Thyroid gland (tissue), 4 donors: ENCODE measurements around the gene CNTLN. TPM values are rescaled to one million over a fixed set of nuclear protein-coding genes. Genes with fewer than 3 reads are reported as not detected.

Experiments used
- DNase-seq, 2 donors: peaks; one replicate each; pipeline ENCODE4 v3.0.0-alpha.2; 2019
- H3K27ac ChIP-seq, 3 donors: fragments of 200-600 bp; sonication (generic); 1 replicate in 2 of 3; 2 replicates in 1 of 3; pipeline ENCODE4 v1.5.1; 2016 to 2019; ENCODE audit warnings: mild to moderate bottlenecking in 1 of 3, moderate library complexity in 1 of 3
- H3K27me3 ChIP-seq: fragments of 200-600 bp; sonication (generic); one replicate; pipeline ENCODE4 v1.5.1; 2019
- H3K36me3 ChIP-seq, 2 donors: fragments of 200-600 bp; sonication (generic); one replicate each; pipeline ENCODE4 v1.5.1; 2016 to 2019
- H3K4me1 ChIP-seq, 2 donors: fragments of 200-600 bp; sonication (generic); one replicate each; pipeline ENCODE4 v1.5.1; 2017 to 2019
- H3K4me3 ChIP-seq, 3 donors: fragments of 200-600 bp; sonication (generic); replicated peaks in 1 of 3; 1 replicate in 2 of 3; 2 replicates in 1 of 3; pipeline ENCODE4 v1.5.1; 2016; ENCODE audit warnings: mild to moderate bottlenecking in 1 of 3
- H3K9me3 ChIP-seq: fragments of 200-600 bp; sonication (generic); one replicate; pipeline ENCODE4 v1.5.1; 2017
- POLR2A ChIP-seq, 2 donors: fragments of 450-650 bp; IDR thresholded peaks; one replicate each; pipeline ENCODE4 v1.6.1; 2017; ENCODE audit warnings: antibody characterized with exemption in 2 of 2, mild to moderate bottlenecking in 2 of 2, moderate library complexity in 1 of 2
- WGBS, 2 donors: methylation state at CpG; one replicate each; pipeline ENCODE4 v1.1.5; 2017; 5-methylcytosine and 5-hydroxymethylcytosine counted together
- intact Hi-C: fragments of 100-400 bp; cut with DNase I; formaldehyde crosslinking; loops from one replicate; pipeline ENCODE4 v1.15.1; 2023
- small RNA-seq: library from RNA; depleted of rRNA; stranded (forward); fragments of <200 nt; gene quantifications from one replicate; pipeline ENCODE3, GENCODE V24; 2016
- total RNA-seq, 4 donors: library from RNA; depleted of rRNA; stranded (reverse); fragments of >200 nt; gene quantifications; one replicate each; pipeline ENCODE4 v1.2.3, GENCODE V29; 2016
- TF ChIP-seq, protein P1 (sequence below), 6 experiments: fragments of 200-600 bp in 3 of 6; fragments of 450-650 bp in 3 of 6; sonication (generic) in 3 of 6; IDR thresholded peaks; one replicate each; pipeline ENCODE4 v1.5.1; 2016 to 2019; ENCODE audit warnings: antibody characterized with exemption in 6 of 6, mild to moderate bottlenecking in 2 of 6, inconsistent platforms in 1 of 6, moderate library complexity in 1 of 6

Gene CNTLN
- total RNA-seq, 4 donors from 2014 or later: 10.0 to 16.1 (median 12.2) TPM

DNA sequence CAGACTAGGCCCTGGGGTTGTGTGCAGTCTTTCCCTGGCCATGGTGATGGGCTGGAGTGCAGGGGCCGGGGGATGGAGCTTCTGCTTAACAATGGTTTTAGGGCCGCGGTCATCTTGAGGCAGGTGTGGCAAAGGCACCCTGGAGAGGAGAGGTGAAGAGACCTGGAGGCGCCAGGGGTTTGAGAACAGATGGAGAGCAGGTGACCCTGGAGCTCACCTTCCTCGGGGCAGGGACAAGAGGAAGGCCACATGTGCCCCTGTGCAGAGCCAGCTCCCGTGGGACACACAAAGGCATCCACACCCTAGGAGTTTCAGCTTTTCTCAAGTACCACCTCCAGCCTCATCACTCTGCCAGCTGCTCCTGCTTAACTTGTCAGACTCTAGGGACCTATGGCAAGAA lies 397.6 kb downstream of the CNTLN start:
- H3K4me1 ChIP-seq: no peaks in the 10 kb centered on the region
- no peak overlapping the region for H3K4me3 ChIP-seq
- DNase-seq: no peak
- TF ChIP-seq, protein P1, sequence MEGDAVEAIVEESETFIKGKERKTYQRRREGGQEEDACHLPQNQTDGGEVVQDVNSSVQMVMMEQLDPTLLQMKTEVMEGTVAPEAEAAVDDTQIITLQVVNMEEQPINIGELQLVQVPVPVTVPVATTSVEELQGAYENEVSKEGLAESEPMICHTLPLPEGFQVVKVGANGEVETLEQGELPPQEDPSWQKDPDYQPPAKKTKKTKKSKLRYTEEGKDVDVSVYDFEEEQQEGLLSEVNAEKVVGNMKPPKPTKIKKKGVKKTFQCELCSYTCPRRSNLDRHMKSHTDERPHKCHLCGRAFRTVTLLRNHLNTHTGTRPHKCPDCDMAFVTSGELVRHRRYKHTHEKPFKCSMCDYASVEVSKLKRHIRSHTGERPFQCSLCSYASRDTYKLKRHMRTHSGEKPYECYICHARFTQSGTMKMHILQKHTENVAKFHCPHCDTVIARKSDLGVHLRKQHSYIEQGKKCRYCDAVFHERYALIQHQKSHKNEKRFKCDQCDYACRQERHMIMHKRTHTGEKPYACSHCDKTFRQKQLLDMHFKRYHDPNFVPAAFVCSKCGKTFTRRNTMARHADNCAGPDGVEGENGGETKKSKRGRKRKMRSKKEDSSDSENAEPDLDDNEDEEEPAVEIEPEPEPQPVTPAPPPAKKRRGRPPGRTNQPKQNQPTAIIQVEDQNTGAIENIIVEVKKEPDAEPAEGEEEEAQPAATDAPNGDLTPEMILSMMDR (IDR thresholded peaks at IDR 0.05): no peak
- TF ChIP-seq POLR2A (IDR thresholded peaks at IDR 0.05): no peak
- intact Hi-C loops: no loop called here
- no peaks in the 10 kb centered on the region for H3K27me3 ChIP-seq
- WGBS, 2 donors: 57 to 81% methylated on average over 6 of the region's 6 CpGs
- H3K27ac ChIP-seq: no peak overlapping the region
- H3K36me3 ChIP-seq: no peaks in the 10 kb centered on the region
- H3K9me3 ChIP-seq: no peaks in the 10 kb centered on the region

DNA sequence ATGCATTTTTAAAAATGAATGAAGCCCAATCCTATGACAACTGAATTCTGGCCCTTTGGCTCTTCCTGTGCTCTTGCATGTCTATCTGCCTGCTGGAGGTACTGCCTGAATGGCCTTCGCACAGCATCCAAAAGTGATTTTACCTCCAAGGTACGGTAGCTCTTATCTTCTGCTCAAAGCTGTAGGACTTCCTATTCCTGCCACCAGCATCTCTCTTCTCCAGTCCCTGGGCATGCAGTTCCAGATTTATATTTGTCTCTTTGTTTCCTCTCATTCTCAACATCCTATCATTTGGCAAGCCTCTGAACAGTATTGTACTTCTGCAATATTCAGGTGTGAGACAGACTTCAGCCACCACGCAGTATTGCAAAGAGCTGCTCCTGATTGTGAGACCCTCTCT lies 400.3 kb downstream of the CNTLN start:
- Histone ChIP-seq H3K27ac (no peak overlapping the region), H3K4me1 (no peaks in the 10 kb centered on the region), H3K36me3 (no peaks in the 10 kb centered on the region), H3K9me3 (no peaks in the 10 kb centered on the region), H3K27me3 (no peaks in the 10 kb centered on the region), H3K4me3 (no peak overlapping the region)
- TF ChIP-seq, protein P1 (IDR thresholded peaks at IDR 0.05): no peak
- no peak for DNase-seq
- intact Hi-C loops: no loop called here
- 84 to 88% methylated on average over 3 of the region's 3 CpGs for WGBS, 2 donors

DNA sequence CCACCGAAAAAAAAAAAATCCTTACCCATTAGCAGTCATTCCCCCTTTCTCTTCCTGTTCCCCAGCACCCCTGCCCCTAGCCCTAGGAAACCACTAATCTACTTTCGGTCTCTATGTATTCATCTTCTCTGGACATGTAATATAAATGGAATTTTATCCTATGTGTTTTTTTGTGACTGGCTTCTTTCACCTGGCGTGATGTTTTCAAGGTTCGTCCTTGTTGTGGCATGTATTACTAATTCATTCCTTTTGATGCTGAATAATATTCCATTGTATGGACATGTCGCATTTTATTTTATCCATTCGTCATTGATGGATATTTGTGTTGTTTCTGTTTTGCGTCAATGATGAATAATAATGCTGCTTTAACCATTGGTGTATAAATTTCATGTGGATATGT lies 401.2 kb downstream of the CNTLN start:
- TF ChIP-seq POLR2A (IDR thresholded peaks at IDR 0.05): no peak
- TF ChIP-seq, protein P1 (IDR thresholded peaks at IDR 0.05): no peak
- WGBS, 2 donors: 88 to 92% methylated on average over 7 of the region's 7 CpGs
- Histone ChIP-seq H3K4me3 (no peak overlapping the region), H3K27me3 (no peaks in the 10 kb centered on the region), H3K36me3 (no peaks in the 10 kb centered on the region), H3K9me3 (no peaks in the 10 kb centered on the region), H3K27ac (no peak overlapping the region), H3K4me1 (no peaks in the 10 kb centered on the region)
- intact Hi-C loops: no loop called here
- no peak for DNase-seq

DNA sequence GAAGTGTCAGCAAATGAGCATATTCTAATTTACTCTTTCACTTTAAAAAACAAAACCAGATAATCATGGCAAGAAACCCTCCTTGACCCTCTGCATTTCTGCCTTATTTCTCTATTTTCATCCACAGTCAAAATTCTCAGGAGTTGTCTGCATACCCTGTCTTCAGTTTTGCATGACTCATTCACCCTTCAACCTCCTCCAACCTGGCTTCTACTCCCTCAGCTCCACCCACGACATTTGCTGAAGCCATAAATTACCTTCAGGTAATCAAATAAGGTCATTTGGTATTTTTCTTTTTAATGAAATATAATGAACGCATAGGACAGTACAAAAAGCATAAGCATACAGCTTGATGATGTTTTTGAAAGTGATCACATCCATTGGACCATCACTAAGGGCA lies 416.2 kb downstream of the CNTLN start:
- Histone ChIP-seq H3K27me3 (no peaks in the 10 kb centered on the region), H3K9me3 (no peaks in the 10 kb centered on the region)

More for the DNA sequence above, 416.2 kb downstream of the CNTLN start:
- intact Hi-C loops: no loop called here
- Histone ChIP-seq H3K36me3 (no peaks in the 10 kb centered on the region), H3K27ac (no peak overlapping the region), H3K4me1 (no peaks in the 10 kb centered on the region), H3K4me3 (no peak overlapping the region)
- 81 to 87% methylated on average over 2 of the region's 2 CpGs for whole genome bisulfite sequencing, 2 donors
- DNase-seq: no peak
- no peak for TF ChIP-seq POLR2A (IDR thresholded peaks at IDR 0.05)
- TF ChIP-seq, protein P1 (IDR thresholded peaks at IDR 0.05): no peak

Small RNAs within 50 kb of the gene (small RNA-seq; reads per million reads assigned to genes)
- not detected for gene RPS29P33
